ENCODE data around the gene AIFM3. TPM values are rescaled to one million over a fixed set of nuclear protein-coding genes. Genes with fewer than 3 reads are reported as not detected.

The AIFM3 gene
- total RNA-seq, 1 donor from 2014 or later: 5.7 TPM

DNA sequence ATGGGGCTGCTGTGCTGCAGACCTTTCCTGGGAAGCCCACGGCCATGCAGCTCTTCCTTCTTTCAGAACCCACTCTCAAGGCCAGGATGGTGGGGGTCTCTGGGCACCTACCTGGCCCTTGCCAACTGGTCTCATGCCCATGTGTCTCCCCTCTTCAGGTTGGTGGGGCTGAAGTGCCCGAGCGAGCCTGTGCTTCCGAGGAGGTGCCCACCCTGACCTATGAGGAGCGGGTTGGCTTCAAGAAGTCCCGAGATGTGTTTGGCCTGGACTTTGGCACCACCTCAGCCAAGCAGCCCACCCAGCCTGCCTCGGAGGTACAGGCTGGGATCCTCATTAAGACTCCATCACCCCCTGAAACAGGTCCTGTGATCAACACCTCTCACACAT, 25.0 kb downstream of the AIFM3 start:
- intact Hi-C loops (cut with DNase I): no loop called here
- no peak overlapping the region for H3K4me3 ChIP-seq
- ATAC-seq (no peak), DNase-seq (no peak)
- no peaks in the 10 kb centered on the region for H3K9me3 ChIP-seq
- H3K4me1 ChIP-seq: no peaks in the 10 kb centered on the region
- H3K27me3 ChIP-seq: no peaks in the 10 kb centered on the region
- TF ChIP-seq, protein P1, sequence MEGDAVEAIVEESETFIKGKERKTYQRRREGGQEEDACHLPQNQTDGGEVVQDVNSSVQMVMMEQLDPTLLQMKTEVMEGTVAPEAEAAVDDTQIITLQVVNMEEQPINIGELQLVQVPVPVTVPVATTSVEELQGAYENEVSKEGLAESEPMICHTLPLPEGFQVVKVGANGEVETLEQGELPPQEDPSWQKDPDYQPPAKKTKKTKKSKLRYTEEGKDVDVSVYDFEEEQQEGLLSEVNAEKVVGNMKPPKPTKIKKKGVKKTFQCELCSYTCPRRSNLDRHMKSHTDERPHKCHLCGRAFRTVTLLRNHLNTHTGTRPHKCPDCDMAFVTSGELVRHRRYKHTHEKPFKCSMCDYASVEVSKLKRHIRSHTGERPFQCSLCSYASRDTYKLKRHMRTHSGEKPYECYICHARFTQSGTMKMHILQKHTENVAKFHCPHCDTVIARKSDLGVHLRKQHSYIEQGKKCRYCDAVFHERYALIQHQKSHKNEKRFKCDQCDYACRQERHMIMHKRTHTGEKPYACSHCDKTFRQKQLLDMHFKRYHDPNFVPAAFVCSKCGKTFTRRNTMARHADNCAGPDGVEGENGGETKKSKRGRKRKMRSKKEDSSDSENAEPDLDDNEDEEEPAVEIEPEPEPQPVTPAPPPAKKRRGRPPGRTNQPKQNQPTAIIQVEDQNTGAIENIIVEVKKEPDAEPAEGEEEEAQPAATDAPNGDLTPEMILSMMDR (IDR thresholded peaks at IDR 0.05): no peak
- H3K36me3 ChIP-seq: peaks cover 51% of the 10 kb centered on the region
- no peak overlapping the region for H3K27ac ChIP-seq

DNA sequence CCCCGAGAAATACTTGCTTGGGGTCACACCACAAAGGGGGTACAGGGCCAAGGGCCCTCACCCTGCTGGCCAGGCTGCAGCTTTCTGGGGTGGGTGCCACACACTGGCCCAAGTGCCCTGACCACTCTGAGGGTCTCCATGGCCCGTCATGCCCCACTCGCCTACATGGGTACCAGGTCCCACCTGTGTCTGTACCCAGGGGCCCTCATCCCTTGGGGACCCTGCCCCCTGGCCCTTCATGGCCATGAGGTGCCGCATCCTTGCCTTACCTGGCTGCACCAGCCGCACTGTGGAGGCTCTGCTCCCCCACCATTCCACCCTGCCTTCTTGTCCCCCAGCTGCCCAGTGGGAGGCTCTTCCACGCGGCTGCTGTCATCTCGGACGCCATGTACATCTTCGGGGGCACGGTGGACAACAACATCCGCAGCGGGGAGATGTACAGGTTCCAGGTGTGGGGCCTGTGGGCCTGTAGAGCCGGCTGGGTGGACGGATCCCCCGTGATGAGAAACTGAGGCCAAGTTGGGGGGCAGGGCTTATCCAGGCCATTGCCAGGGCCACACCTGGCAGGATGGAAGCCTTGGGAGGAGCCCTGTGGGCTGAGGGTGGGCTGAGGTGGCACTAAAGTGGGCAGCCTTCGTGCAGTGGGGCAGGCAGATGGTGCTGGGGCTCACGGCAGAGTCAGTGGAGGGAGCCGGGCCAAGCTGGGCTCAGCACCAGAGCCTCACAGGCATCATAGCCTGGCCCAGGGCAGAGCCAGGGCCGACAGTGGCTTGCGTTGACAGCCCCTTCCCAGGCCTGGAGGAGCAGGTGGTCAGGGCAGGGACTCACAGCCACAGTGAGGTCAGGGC, 25.6 kb downstream of the AIFM3 start:
- Histone ChIP-seq H3K4me1 (no peaks in the 10 kb centered on the region), H3K9me3 (no peaks in the 10 kb centered on the region), H3K36me3 (peaks cover 54% of the 10 kb centered on the region), H3K27ac (no peak overlapping the region), H3K27me3 (no peaks in the 10 kb centered on the region), H3K4me3 (no peak overlapping the region)
- intact Hi-C loops (cut with DNase I): no loop called here
- TF ChIP-seq, protein P1 (IDR thresholded peaks at IDR 0.05): no peak
- ATAC-seq (no peak), DNase-seq (no peak)

DNA sequence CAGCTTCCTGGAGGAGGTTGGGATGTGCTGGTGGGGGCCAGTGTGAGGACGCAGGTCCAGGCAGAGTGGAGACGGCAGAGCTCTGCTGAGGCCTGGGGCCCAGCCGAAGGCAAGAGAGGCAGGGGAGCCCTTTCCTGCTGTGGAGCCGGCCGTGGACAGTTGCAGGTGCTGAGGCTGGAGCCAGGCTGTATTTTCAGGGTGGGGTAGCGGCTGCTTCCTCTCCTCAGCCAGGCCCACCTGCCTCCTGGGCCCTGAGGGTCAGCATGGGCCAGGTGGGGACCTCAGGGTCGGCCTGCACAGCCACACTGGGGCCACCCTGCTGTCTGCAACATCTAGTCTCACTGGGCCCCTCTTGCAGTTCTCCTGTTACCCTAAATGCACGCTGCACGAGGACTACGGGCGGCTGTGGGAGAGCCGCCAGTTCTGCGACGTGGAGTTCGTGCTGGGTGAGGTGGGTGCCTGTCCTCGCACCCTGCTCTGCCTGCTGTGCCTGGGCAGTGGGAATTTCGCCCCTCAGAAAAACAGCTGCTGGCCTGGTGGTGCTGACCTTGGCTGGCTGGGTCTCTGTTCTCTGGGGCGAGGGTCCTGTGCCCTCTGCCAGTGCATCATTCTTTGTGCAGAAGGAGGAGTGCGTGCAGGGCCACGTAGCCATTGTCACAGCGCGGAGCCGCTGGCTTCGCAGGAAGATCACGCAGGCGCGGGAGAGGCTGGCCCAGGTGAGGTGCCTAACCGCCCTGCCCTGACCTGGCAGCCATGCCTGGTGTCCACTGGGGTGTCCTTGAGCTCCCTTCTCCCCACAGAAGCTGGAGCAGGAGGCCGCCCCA, 26.5 kb downstream of the AIFM3 start:
- no peak for DNase-seq
- peaks cover 50% of the 10 kb centered on the region for H3K36me3 ChIP-seq

DNA sequence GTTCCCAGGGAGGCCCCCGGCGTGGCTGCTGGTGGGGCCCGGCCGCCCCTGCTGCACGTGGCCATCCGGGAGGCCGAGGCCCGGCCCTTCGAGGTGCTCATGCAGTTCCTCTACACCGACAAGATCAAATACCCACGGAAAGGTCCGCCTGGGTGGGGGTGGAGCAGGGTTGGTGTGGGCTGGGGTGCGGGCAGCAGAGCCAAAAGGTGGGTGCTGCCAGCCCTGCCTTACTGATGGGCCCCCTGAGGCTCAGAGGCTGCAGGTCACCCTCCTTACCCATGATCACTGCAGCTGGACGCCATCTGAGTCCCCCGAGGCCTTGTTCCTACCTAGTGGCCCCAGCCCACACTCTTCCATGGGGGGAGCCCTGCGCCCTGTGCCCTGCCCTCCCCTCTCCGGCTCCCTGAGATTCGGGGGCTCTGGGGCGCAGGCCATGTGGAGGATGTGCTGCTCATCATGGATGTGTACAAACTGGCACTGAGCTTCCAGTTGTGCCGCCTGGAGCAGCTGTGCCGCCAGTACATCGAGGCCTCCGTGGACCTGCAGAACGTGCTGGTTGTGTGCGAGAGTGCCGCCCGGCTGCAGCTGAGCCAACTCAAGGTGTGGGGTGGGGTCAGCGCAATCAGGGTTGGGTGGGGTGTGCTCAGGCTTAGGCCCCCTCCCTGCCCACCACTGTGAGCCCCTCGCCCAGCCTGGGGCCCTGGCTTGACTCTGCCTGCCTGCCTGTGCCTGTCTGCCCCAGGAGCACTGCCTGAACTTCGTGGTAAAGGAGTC, 27.3 kb downstream of the AIFM3 start:
- DNase-seq (no peak), ATAC-seq (no peak)
- intact Hi-C loops (cut with DNase I): no loop called here
- no peaks in the 10 kb centered on the region for H3K27me3 ChIP-seq
- no peaks in the 10 kb centered on the region for H3K4me1 ChIP-seq
- H3K9me3 ChIP-seq: no peaks in the 10 kb centered on the region
- TF ChIP-seq, protein P1 (IDR thresholded peaks at IDR 0.05): no peak
- H3K4me3 ChIP-seq: no peak overlapping the region
- peaks cover 52% of the 10 kb centered on the region for H3K36me3 ChIP-seq
- H3K27ac ChIP-seq: no peak overlapping the region

More for the DNA sequence above, 26.5 kb downstream of the AIFM3 start:
- H3K27me3 ChIP-seq: no peaks in the 10 kb centered on the region
- H3K9me3 ChIP-seq: no peaks in the 10 kb centered on the region
- intact Hi-C loops (cut with DNase I): no loop called here
- H3K27ac ChIP-seq: no peak overlapping the region
- TF ChIP-seq, protein P1 (IDR thresholded peaks at IDR 0.05): no peak
- H3K4me3 ChIP-seq: no peak overlapping the region
- no peak for ATAC-seq
- no peaks in the 10 kb centered on the region for H3K4me1 ChIP-seq

DNA sequence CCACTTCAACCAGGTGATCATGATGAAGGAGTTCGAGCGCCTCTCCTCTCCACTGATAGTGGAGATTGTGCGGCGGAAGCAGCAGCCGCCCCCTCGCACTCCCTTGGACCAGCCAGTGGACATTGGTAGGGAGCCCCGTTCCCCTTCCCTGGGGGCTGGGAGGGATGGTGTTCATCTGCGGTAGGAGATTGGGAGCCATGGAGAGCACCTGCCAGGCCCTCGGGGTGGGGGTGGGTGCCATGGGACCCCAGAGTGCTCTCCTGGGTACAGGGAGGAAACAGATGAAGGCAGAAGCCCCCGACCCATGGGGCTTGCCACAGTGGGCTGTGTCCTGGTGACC, 27.8 kb downstream of the AIFM3 start:
- no peak for DNase-seq
- no peak overlapping the region for H3K4me3 ChIP-seq
- no peak for ATAC-seq
- H3K9me3 ChIP-seq: no peaks in the 10 kb centered on the region
- no peak overlapping the region for H3K27ac ChIP-seq
- peaks cover 57% of the 10 kb centered on the region for H3K36me3 ChIP-seq
- TF ChIP-seq, protein P1 (IDR thresholded peaks at IDR 0.05): no peak
- intact Hi-C loops (cut with DNase I): no loop called here
- no peaks in the 10 kb centered on the region for H3K27me3 ChIP-seq
- peaks cover 2% of the 10 kb centered on the region for H3K4me1 ChIP-seq
